ENCODE results near the gene TEF.

Gene TEF

DNA sequence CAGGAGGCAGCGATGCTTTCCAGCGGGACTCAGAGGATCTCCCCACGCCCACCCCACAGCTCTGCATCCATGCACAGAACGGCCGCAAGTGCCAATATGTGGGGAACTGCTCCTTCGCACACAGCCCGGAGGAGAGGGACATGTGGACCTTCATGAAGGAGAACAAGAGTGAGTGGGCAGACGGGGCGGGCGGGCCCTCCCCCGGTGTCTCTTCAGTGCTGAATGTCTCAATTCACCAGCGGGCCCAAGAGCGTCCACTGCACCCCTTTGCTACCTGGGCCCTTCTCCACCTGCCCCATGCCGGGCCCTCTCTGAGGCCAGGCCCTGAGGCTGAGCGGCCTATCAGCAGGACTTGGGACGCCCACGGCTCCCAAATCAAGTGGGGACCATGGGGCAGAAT is 25.8 kb upstream of the TEF start:
- Histone ChIP-seq H4K20me1 (ENCODE audit: insufficient read depth, low read length, poor library complexity, severe bottlenecking) (no peaks in the 10 kb centered on the region), H3K9me2 (replicated peaks; ENCODE audit: low read depth, low read length) (no peaks in the 10 kb centered on the region), H3K36me3 (ENCODE audit: insufficient read depth, low read length) (peaks cover 57% of the 10 kb centered on the region; the same call in 1 of the 2 replicates), H3K4me1 (ENCODE audit: insufficient read depth, low read length, poor library complexity, severe bottlenecking) (no peaks in the 10 kb centered on the region), H3K27me3 (ENCODE audit: insufficient read depth, low read length, poor library complexity, severe bottlenecking) (no peaks in the 10 kb centered on the region), H3K4me3 (ENCODE audit: low read length, poor library complexity, severe bottlenecking) (no peak overlapping the region), H3F3A (ENCODE audit: low read depth) (no peaks in the 10 kb centered on the region), H3K9me3 (ENCODE audit: insufficient read depth, low read depth, low read length) (no peaks in the 10 kb centered on the region), H2AFZ (ENCODE audit: low read length) (no peak overlapping the region), H3K4me2 (ENCODE audit: low read depth, low read length, poor library complexity, severe bottlenecking) (no peak overlapping the region), H3K9ac (ENCODE audit: low read depth, low read length, poor library complexity, severe bottlenecking) (no peak overlapping the region), H3K79me2 (ENCODE audit: insufficient read depth, low read length) (no peaks in the 10 kb centered on the region)
- TF ChIP-seq, protein P1, sequence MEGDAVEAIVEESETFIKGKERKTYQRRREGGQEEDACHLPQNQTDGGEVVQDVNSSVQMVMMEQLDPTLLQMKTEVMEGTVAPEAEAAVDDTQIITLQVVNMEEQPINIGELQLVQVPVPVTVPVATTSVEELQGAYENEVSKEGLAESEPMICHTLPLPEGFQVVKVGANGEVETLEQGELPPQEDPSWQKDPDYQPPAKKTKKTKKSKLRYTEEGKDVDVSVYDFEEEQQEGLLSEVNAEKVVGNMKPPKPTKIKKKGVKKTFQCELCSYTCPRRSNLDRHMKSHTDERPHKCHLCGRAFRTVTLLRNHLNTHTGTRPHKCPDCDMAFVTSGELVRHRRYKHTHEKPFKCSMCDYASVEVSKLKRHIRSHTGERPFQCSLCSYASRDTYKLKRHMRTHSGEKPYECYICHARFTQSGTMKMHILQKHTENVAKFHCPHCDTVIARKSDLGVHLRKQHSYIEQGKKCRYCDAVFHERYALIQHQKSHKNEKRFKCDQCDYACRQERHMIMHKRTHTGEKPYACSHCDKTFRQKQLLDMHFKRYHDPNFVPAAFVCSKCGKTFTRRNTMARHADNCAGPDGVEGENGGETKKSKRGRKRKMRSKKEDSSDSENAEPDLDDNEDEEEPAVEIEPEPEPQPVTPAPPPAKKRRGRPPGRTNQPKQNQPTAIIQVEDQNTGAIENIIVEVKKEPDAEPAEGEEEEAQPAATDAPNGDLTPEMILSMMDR (conservative IDR thresholded peaks at IDR 0.05; ENCODE audit: low read length), result no peak
- TF ChIP-seq EZH2phosphoT487 (IDR thresholded peaks at IDR 0.05; ENCODE audit: borderline replicate concordance), result no peak

DNA sequence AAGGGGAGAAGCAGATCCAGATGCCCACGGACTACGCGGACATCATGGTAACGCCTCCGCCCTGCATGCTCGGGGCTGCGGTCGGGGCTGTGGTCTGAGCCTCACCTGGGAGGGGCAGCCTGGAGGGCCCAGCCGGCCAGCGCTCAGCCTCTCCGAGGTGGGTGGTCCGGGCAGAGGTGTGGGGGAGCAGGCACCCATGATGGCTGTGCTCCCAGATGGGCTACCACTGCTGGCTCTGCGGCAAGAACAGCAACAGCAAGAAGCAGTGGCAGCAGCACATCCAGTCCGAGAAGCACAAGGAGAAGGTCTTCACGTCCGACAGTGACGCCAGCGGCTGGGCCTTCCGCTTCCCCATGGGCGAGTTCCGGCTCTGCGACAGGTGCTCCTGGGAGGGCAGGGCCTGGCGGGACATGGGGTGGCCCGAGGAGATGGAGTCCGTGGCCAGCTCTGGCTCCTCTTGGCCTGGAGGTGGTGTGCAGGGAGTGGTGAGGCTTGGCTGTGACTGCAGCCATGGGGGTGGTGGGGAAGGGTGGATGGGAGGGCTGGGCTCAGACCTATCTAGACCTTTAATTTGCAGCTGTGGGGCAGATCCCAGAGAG is 25.2 kb upstream of the TEF start:
- Histone ChIP-seq H3K79me2 (ENCODE audit: insufficient read depth, low read length) (no peaks in the 10 kb centered on the region), H3K27me3 (ENCODE audit: insufficient read depth, low read length, poor library complexity, severe bottlenecking) (no peaks in the 10 kb centered on the region), H3K36me3 (ENCODE audit: insufficient read depth, low read length) (peaks cover 51% of the 10 kb centered on the region; the same call in 1 of the 2 replicates), H3K4me2 (ENCODE audit: low read depth, low read length, poor library complexity, severe bottlenecking) (no peak overlapping the region), H3K9me2 (replicated peaks; ENCODE audit: low read depth, low read length) (no peaks in the 10 kb centered on the region), H4K20me1 (ENCODE audit: insufficient read depth, low read length, poor library complexity, severe bottlenecking) (no peaks in the 10 kb centered on the region), H3K4me3 (ENCODE audit: low read length, poor library complexity, severe bottlenecking) (no peak overlapping the region), H3K9me3 (ENCODE audit: insufficient read depth, low read depth, low read length) (no peaks in the 10 kb centered on the region), H2AFZ (ENCODE audit: low read length) (no peak overlapping the region), H3K9ac (ENCODE audit: low read depth, low read length, poor library complexity, severe bottlenecking) (no peak overlapping the region), H3K4me1 (ENCODE audit: insufficient read depth, low read length, poor library complexity, severe bottlenecking) (no peaks in the 10 kb centered on the region), H3F3A (ENCODE audit: low read depth) (no peaks in the 10 kb centered on the region)
- TF ChIP-seq, protein P1 (conservative IDR thresholded peaks at IDR 0.05; ENCODE audit: low read length), result no peak
- no peak for TF ChIP-seq EZH2phosphoT487 (IDR thresholded peaks at IDR 0.05; ENCODE audit: borderline replicate concordance)

DNA sequence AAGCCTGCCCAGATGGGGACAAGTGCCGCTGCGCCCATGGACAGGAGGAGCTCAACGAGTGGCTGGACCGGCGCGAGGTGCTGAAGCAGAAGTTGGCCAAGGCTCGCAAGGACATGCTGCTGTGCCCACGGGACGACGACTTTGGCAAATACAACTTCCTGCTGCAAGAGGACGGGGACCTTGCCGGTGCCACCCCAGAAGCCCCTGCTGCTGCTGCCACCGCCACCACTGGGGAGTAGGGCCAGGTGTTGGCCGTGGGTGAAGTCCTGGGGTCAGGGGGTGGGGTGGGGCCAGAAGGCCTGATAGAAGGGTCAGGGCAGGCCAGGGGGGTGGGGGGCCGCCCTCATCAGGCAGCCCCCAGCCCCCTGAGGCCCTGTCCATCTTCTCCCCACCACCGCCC is 24.6 kb upstream of the TEF start:
- Histone ChIP-seq H3K9ac (ENCODE audit: low read depth, low read length, poor library complexity, severe bottlenecking) (no peak overlapping the region), H3K4me1 (ENCODE audit: insufficient read depth, low read length, poor library complexity, severe bottlenecking) (no peaks in the 10 kb centered on the region), H3F3A (ENCODE audit: low read depth) (no peaks in the 10 kb centered on the region), H4K20me1 (ENCODE audit: insufficient read depth, low read length, poor library complexity, severe bottlenecking) (no peaks in the 10 kb centered on the region), H3K4me2 (ENCODE audit: low read depth, low read length, poor library complexity, severe bottlenecking) (no peak overlapping the region), H3K9me2 (replicated peaks; ENCODE audit: low read depth, low read length) (no peaks in the 10 kb centered on the region), H3K27me3 (ENCODE audit: insufficient read depth, low read length, poor library complexity, severe bottlenecking) (no peaks in the 10 kb centered on the region), H2AFZ (ENCODE audit: low read length) (no peak overlapping the region), H3K9me3 (ENCODE audit: insufficient read depth, low read depth, low read length) (no peaks in the 10 kb centered on the region), H3K36me3 (ENCODE audit: insufficient read depth, low read length) (peaks cover 46% of the 10 kb centered on the region; the same call in 1 of the 2 replicates), H3K4me3 (ENCODE audit: low read length, poor library complexity, severe bottlenecking) (no peak overlapping the region), H3K79me2 (ENCODE audit: insufficient read depth, low read length) (no peaks in the 10 kb centered on the region)
- TF ChIP-seq EZH2phosphoT487 (IDR thresholded peaks at IDR 0.05; ENCODE audit: borderline replicate concordance), result no peak
- TF ChIP-seq, protein P1 (conservative IDR thresholded peaks at IDR 0.05; ENCODE audit: low read length), result no peak

All from Loucy (cell line).